Adrenal gland (tissue), 12 donors: ENCODE data around the gene PLCH2. TPM values are rescaled to one million over a fixed set of nuclear protein-coding genes. Genes with fewer than 3 reads are reported as not detected.

Experiments
- DNase-seq, 7 donors: peaks; one replicate each; pipeline ENCODE4 v3.0.0-alpha.2; 2019 to 2020
- H3K27ac ChIP-seq, 5 donors: fragments of 200-600 bp; sonication (generic) in 4 of 5; 1 replicate in 3 of 5; 2 replicates in 2 of 5; pipeline versions ENCODE4 v1.5.1 to v1.8.0; 2016 to 2020; ENCODE audit warnings: mild to moderate bottlenecking in 1 of 5
- H3K27me3 ChIP-seq: fragments of 200-600 bp; 2 replicates; pipeline ENCODE4 v1.8.0; 2021
- H3K36me3 ChIP-seq, 2 donors: fragments of 200-600 bp; replicated peaks in 1 of 2; 1 replicate in 1 of 2; 2 replicates in 1 of 2; pipeline versions ENCODE4 v1.5.1 to v1.8.0; 2018 to 2022
- H3K4me1 ChIP-seq, 2 donors: fragments of 200-600 bp; replicated peaks in 1 of 2; 1 replicate in 1 of 2; 2 replicates in 1 of 2; pipeline versions ENCODE4 v1.5.1 to v1.8.0; 2018 to 2021
- H3K4me3 ChIP-seq, 4 donors: fragments of 200-600 bp; sonication (generic) in 3 of 4; one replicate each; pipeline ENCODE4 v1.5.1; 2016 to 2018
- H3K9me3 ChIP-seq, 3 donors: fragments of 200-600 bp; sonication (generic) in 1 of 3; replicated peaks in 1 of 3; 1 replicate in 2 of 3; 2 replicates in 1 of 3; pipeline versions ENCODE4 v1.5.1 to v1.8.0; 2016 to 2021
- POLR2A ChIP-seq, 2 donors: fragments of 450-650 bp; IDR thresholded peaks; one replicate each; pipeline ENCODE4 v1.6.1; 2017; ENCODE audit warnings: antibody characterized with exemption in 2 of 2, mild to moderate bottlenecking in 2 of 2, moderate library complexity in 1 of 2
- WGBS, 4 donors: extraction: QIAGEN DNeasy Blood & Tissue Kit in 2 of 4; methylation state at CpG; one replicate each; pipeline versions ENCODE4 v1.1.5 to v1.1.7; 2013 to 2017; 5-methylcytosine and 5-hydroxymethylcytosine counted together
- intact Hi-C, 2 donors: fragments of 100-400 bp; cut with DNase I; formaldehyde crosslinking; loops; one replicate each; pipeline versions ENCODE4 v1.14.1 to v1.15.0; 2022 to 2023
- polyA plus RNA-seq, 3 donors: library from polyadenylated mRNA; stranded (reverse); fragments of 200-250 nt in 2 of 3; fragments of 350-450 nt in 1 of 3; fragmentation: Illumina TruSeq in 1 of 3; extraction: RNeasy Lipid Tissue Mini Kit (QIAGEN cat#74804) in 1 of 3; gene quantifications; one replicate each; pipeline ENCODE4 v1.2.3, GENCODE V29; 2013 to 2014
- total RNA-seq, 9 donors: library from RNA; depleted of rRNA in 4 of 9; stranded (reverse); fragments of >200 nt in 4 of 9; fragments of 120-200 nt in 1 of 9; fragmentation: NEBNext Ultra II Directional in 1 of 9; extraction: Animal tissue kit (Norgen Biotek cat#: 25700) in 1 of 9; gene quantifications; one replicate each; pipeline versions ENCODE4 v1.1.0 to v1.2.4, GENCODE V29; 2013 to 2023
- TF ChIP-seq, protein P1 (sequence below), 6 experiments: fragments of 450-650 bp in 4 of 6; fragments of 200-600 bp in 2 of 6; sonication (generic) in 1 of 6; IDR thresholded peaks; 1 replicate in 5 of 6; 2 replicates in 1 of 6; pipeline versions ENCODE4 v1.5.1 to v1.8.0; 2016 to 2021; ENCODE audit warnings: antibody characterized with exemption in 6 of 6, mild to moderate bottlenecking in 2 of 6, moderate library complexity in 1 of 6
- donor health status: healthy with polysubstance abuse.
- donor health status: Bipolar disorder and iron deficiency.
- donor health status: DM: yes; HTN: yes; CAD: no.
- donor health status: DM: no; HTN: no; CAD: no.
- donor health status: DM: no; HTN: no; CAD: no.
- donor health status: DM: yes; HTN: yes; CAD: no.

Gene PLCH2
- total and polyA plus RNA-seq, 12 donors = 0.22 to 66.3 (median 2.2) TPM; not detected in 1

DNA sequence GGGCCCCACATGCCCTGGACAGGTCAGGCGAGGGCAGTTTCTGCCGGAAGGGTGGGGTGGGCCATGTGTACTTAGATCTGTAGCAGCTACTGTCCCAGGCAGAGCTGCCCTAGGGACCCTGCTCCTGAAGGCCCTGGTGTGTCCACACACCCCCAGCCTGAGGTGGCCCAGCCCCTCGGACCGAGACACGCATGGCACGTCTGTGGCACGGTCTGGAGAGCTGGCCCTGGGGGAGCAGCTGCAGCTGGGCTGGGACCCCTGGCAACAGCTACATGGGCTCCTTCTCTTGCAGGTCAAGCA, 25.7 kb downstream of the PLCH2 start:
- 79 to 86% (median 80%) methylated on average over 5 to 7 of the region's 7 CpGs; no CpG with 5 or more reads in 1 of the 4 donors for WGBS, 4 donors
- DNase-seq = no peak
- Histone ChIP-seq H3K27me3 (peaks cover 13% of the 10 kb centered on the region), H3K4me1 (no peaks in the 10 kb centered on the region), H3K9me3 (no peaks in the 10 kb centered on the region), H3K27ac (no peak overlapping the region), H3K4me3 (no peak overlapping the region), H3K36me3 (no peaks in the 10 kb centered on the region)
- TF ChIP-seq, protein P1, sequence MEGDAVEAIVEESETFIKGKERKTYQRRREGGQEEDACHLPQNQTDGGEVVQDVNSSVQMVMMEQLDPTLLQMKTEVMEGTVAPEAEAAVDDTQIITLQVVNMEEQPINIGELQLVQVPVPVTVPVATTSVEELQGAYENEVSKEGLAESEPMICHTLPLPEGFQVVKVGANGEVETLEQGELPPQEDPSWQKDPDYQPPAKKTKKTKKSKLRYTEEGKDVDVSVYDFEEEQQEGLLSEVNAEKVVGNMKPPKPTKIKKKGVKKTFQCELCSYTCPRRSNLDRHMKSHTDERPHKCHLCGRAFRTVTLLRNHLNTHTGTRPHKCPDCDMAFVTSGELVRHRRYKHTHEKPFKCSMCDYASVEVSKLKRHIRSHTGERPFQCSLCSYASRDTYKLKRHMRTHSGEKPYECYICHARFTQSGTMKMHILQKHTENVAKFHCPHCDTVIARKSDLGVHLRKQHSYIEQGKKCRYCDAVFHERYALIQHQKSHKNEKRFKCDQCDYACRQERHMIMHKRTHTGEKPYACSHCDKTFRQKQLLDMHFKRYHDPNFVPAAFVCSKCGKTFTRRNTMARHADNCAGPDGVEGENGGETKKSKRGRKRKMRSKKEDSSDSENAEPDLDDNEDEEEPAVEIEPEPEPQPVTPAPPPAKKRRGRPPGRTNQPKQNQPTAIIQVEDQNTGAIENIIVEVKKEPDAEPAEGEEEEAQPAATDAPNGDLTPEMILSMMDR (IDR thresholded peaks at IDR 0.05) = no peak
- no peak for TF ChIP-seq POLR2A (IDR thresholded peaks at IDR 0.05)
- intact Hi-C loops = no loop called here

DNA sequence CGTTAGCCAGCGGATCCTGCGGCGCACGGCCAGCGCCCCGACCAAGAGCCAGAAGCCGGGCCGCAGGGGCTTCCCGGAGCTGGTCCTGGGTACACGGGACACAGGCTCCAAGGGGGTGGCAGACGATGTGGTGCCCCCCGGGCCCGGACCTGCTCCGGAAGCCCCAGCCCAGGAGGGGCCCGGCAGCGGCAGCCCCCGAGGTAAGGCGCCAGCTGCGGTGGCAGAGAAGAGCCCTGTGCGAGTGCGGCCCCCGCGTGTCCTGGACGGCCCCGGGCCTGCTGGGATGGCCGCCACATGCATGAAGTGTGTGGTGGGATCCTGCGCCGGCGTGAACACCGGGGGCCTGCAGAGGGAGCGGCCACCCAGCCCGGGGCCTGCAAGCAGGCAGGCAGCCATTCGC, 26.1 kb downstream of the PLCH2 start:
- Histone ChIP-seq H3K4me3 (no peak overlapping the region), H3K4me1 (no peaks in the 10 kb centered on the region), H3K27ac (no peak overlapping the region), H3K9me3 (no peaks in the 10 kb centered on the region), H3K36me3 (no peaks in the 10 kb centered on the region), H3K27me3 (peaks cover 13% of the 10 kb centered on the region)
- no peak for DNase-seq
- TF ChIP-seq, protein P1 (IDR thresholded peaks at IDR 0.05) = no peak
- no peak for TF ChIP-seq POLR2A (IDR thresholded peaks at IDR 0.05)
- 73 to 87% (median 84%) methylated on average over 6 to 34 of the region's 34 CpGs for WGBS, 4 donors
- intact Hi-C loops = no loop called here

DNA sequence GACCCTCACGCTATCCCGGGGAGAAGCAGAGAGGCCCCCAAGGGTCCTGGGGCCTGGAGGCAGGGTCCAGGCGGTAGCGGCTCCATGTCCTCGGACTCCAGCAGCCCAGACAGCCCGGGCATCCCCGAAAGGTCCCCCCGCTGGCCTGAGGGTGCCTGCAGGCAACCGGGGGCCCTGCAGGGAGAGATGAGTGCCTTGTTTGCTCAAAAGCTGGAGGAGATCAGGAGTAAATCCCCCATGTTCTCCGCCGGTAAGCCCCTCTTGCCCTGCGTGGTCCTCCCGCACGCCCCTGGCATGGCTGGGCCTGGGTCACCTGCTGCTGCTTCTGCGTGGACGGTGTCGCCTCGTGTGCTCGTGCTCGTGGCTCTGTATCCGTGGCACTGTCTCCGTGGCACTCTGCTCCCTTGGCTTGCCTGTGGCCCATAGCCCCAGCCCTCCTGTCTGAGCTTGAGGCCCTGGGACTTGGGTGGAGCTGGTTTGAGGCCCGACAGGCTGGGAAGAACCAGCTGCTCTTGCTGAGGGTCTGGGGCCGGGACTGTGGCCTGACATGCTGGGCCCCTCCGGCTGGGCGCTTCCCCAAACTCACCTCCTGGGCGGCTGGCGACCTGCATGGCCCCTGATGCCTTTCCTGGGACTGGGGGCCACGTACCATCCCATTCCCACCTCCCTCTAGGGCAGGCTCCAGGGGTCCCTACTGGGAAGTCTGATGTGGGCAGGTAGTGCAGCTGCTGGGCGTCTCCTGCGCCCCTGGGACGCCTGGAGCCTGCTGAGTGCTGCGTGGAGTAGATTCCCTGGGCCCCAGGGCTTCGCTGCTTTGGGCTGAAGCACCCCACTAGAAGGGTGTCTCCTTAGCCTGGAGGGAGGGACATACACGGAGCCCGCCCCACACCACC, 26.8 kb downstream of the PLCH2 start:
- 63 to 79% (median 73%) methylated on average over 11 to 36 of the region's 36 CpGs for WGBS, 4 donors
- Histone ChIP-seq H3K27me3 (peaks cover 13% of the 10 kb centered on the region), H3K36me3 (peaks cover 0 to 1% of the 10 kb centered on the region in 2 donors), H3K4me1 (no peaks in the 10 kb centered on the region), H3K27ac (no peak overlapping the region), H3K4me3 (no peak overlapping the region), H3K9me3 (no peaks in the 10 kb centered on the region)
- no peak for TF ChIP-seq POLR2A (IDR thresholded peaks at IDR 0.05)
- TF ChIP-seq, protein P1 (IDR thresholded peaks at IDR 0.05) = no peak
- intact Hi-C loops = no loop called here
- DNase-seq = no peak

DNA sequence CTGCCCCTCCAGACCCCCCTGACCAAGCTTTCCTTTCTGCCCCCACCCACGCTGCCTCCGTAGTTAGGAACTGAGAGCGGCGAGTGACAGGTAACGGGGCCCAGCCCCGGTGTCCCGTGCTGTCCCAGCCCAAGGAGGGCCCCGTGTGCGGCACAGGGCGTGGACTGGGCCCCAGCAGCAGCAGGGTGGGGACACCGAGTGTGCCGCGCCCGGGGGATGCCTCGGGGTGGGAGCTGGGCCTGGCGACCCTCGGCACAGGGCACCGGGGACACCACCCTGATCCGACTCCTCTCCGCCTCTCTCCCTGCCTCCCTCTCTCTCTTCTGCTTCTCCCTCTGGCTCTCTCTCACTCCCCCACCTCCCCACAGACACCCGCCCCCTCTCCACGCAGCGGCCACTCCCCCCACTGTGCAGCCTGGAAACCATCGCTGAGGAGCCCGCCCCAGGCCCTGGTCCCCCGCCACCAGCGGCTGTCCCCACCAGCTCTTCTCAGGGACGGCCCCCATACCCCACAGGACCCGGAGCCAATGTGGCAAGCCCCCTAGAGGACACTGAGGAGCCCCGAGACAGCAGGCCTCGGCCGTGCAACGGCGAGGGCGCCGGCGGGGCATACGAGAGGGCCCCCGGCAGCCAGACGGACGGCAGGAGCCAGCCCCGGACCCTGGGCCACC, 27.6 kb downstream of the PLCH2 start:
- Histone ChIP-seq H3K4me3 (no peak overlapping the region), H3K36me3 (peaks cover 0 to 9% of the 10 kb centered on the region in 2 donors), H3K4me1 (no peaks in the 10 kb centered on the region), H3K27ac (no peak overlapping the region), H3K9me3 (no peaks in the 10 kb centered on the region), H3K27me3 (peaks cover 13% of the 10 kb centered on the region)
- intact Hi-C loops = no loop called here
- WGBS, 4 donors = 37 to 49% (median 48%) methylated on average over 15 to 42 of the region's 42 CpGs
- DNase-seq = no peak
- TF ChIP-seq, protein P1 (IDR thresholded peaks at IDR 0.05) = no peak
- TF ChIP-seq POLR2A (IDR thresholded peaks at IDR 0.05) = no peak
